ENCODE data around the gene VPS4A.

DNA sequence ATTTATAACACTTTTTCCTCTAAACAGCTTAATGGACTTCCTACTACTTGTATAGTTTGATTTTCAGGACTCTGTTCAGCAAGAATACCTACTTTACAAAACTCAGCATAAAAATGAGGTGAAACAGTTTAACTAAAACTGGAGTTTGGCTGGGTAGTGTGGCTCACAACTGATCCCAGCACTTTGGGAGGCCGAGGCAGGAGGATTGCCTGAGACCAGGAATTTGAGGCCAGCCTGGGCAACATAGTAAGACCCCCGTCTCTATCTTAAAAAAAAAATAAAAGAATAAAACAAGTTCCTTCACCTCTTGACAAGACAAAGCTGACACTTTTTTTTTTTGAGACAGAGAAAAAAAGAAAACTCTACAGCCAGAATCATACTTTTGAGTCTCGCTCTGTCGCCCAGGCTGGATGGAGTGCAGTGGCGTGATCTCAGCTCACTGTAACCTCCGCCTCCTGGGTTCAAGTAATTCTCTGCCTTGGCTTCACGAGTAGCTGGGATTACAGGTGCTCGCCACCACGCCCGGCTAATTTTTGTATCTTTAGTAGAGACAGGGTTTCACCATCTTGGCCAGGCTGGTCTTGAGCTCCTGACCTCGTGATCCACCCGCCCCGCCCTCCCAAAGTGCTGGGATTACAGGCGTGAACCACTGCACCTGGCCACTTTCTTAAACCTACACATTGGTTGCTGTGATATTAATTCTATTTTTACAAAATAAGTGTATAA is 16.6 kb downstream of the VPS4A start:
- TF ChIP-seq, protein P1, sequence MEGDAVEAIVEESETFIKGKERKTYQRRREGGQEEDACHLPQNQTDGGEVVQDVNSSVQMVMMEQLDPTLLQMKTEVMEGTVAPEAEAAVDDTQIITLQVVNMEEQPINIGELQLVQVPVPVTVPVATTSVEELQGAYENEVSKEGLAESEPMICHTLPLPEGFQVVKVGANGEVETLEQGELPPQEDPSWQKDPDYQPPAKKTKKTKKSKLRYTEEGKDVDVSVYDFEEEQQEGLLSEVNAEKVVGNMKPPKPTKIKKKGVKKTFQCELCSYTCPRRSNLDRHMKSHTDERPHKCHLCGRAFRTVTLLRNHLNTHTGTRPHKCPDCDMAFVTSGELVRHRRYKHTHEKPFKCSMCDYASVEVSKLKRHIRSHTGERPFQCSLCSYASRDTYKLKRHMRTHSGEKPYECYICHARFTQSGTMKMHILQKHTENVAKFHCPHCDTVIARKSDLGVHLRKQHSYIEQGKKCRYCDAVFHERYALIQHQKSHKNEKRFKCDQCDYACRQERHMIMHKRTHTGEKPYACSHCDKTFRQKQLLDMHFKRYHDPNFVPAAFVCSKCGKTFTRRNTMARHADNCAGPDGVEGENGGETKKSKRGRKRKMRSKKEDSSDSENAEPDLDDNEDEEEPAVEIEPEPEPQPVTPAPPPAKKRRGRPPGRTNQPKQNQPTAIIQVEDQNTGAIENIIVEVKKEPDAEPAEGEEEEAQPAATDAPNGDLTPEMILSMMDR (conservative IDR thresholded peaks at IDR 0.05): no peak
- no peak for TF ChIP-seq ZFX (IDR thresholded peaks at IDR 0.05)

Data from C4-2B (cell line).